GM19455 (cell line): ENCODE results near the gene MIDN.
A peak's percentile ranks its signal among the peaks of the same experiment; 100 is the strongest.
"Not testable (repeated sequence)": the region's sequence is repeated elsewhere in the genome, so short reads cannot be mapped to it uniquely, and the experiment has no call there.

Experiments
- ATAC-seq: cut with Tn5 transposase; IDR thresholded peaks from one replicate; pipeline ENCODE4 v1.9.1; 2021; ENCODE audit not compliant: unreplicated experiment

The MIDN gene

GRCh38 chr19:1245494-1246264 is 2.7 kb upstream of the MIDN start:
- ATAC-seq = no peak

- not testable (repeated sequence) for ATAC-seq
Observed at GRCh38 chr19:1246265-1247087, 1.9 kb upstream of the MIDN start.

- ATAC-seq = no peak
Observed at GRCh38 chr19:1247748-1248138, 640 bp upstream of the MIDN start.

GRCh38 chr19:1248786-1249297 is 459 bp downstream of the MIDN start:
- peak; percentile 29 for ATAC-seq

- ATAC-seq = peak; percentile 40
Observed at GRCh38 chr19:1249298-1249989, 1.1 kb downstream of the MIDN start.

- ATAC-seq = no peak
Observed at GRCh38 chr19:1249990-1250436, 1.6 kb downstream of the MIDN start.

GRCh38 chr19:1250437-1251260 is 2.3 kb downstream of the MIDN start:
- ATAC-seq = no peak

GRCh38 chr19:1251330-1252220 is 3.2 kb downstream of the MIDN start:
- no peak for ATAC-seq

GRCh38 chr19:1252221-1252820 is 3.9 kb downstream of the MIDN start:
- no peak for ATAC-seq

GRCh38 chr19:1252821-1253513 is 4.6 kb downstream of the MIDN start:
- ATAC-seq = no peak

- no peak for ATAC-seq
Observed at GRCh38 chr19:1253514-1254080, 5.2 kb downstream of the MIDN start.

- no peak for ATAC-seq
Observed at GRCh38 chr19:1254081-1254527, 5.7 kb downstream of the MIDN start.

GRCh38 chr19:1254530-1255185 is 6.3 kb downstream of the MIDN start:
- ATAC-seq = no peak

GRCh38 chr19:1255186-1256161 is 7.1 kb downstream of the MIDN start:
- no peak for ATAC-seq

- ATAC-seq = no peak
Observed at GRCh38 chr19:1256646-1257474, 8.5 kb downstream of the MIDN start.
